Endothelial cell (in vitro differentiated cells): ENCODE results near the gene RRAS. TPM values are rescaled to one million over a fixed set of nuclear protein-coding genes. Genes with fewer than 3 reads are reported as not detected.
"Not testable (repeated sequence)": the region's sequence is repeated elsewhere in the genome, so short reads cannot be mapped to it uniquely, and the experiment has no call there.

ENCODE experiments used
- DNase-seq: peaks from one replicate; pipeline ENCODE4 v3.0.0; 2021; ENCODE audit warnings: low spot score
- H3K27ac Mint-ChIP-seq: one replicate; pipeline ENCODE4 v1.8.0; 2021; ENCODE audit warnings: mixed read lengths, inconsistent platforms; ENCODE audit not compliant: unreplicated experiment
- H3K27me3 Mint-ChIP-seq: one replicate; pipeline ENCODE4 v1.8.0; 2021; ENCODE audit warnings: mild to moderate bottlenecking, moderate library complexity, mixed read lengths, inconsistent platforms; ENCODE audit not compliant: unreplicated experiment
- H3K36me3 Mint-ChIP-seq: one replicate; pipeline ENCODE4 v1.8.0; 2021; ENCODE audit warnings: mild to moderate bottlenecking, low read depth, mixed read lengths, inconsistent platforms; ENCODE audit not compliant: unreplicated experiment
- H3K4me1 Mint-ChIP-seq: one replicate; pipeline ENCODE4 v1.8.0; 2021; ENCODE audit warnings: mild to moderate bottlenecking, mixed read lengths, inconsistent platforms; ENCODE audit not compliant: unreplicated experiment
- H3K4me3 Mint-ChIP-seq: one replicate; pipeline ENCODE4 v1.8.0; 2021; ENCODE audit warnings: mild to moderate bottlenecking, mixed read lengths, inconsistent platforms; ENCODE audit not compliant: unreplicated experiment
- H3K9me3 Mint-ChIP-seq: one replicate; pipeline ENCODE4 v1.8.0; 2021; ENCODE audit warnings: mixed read lengths, inconsistent platforms; ENCODE audit not compliant: unreplicated experiment
- total RNA-seq: library from RNA; stranded (reverse); fragmentation: NEBNext Ultra II Directional; extraction: Animal tissue kit (Norgen Biotek cat#: 25700); gene quantifications from one replicate; pipeline ENCODE4 v1.2.1, GENCODE V29; 2021; ENCODE audit not compliant: unreplicated experiment
- TF ChIP-seq, protein P1 (sequence below): fragments of 200-600 bp; sonication (generic); IDR thresholded peaks from one replicate; pipeline ENCODE4 v1.5.0; 2021; ENCODE audit warnings: antibody characterized with exemption; ENCODE audit not compliant: unreplicated experiment

The RRAS gene
- total RNA-seq, 1 donor from 2014 or later = 23.9 TPM

DNA sequence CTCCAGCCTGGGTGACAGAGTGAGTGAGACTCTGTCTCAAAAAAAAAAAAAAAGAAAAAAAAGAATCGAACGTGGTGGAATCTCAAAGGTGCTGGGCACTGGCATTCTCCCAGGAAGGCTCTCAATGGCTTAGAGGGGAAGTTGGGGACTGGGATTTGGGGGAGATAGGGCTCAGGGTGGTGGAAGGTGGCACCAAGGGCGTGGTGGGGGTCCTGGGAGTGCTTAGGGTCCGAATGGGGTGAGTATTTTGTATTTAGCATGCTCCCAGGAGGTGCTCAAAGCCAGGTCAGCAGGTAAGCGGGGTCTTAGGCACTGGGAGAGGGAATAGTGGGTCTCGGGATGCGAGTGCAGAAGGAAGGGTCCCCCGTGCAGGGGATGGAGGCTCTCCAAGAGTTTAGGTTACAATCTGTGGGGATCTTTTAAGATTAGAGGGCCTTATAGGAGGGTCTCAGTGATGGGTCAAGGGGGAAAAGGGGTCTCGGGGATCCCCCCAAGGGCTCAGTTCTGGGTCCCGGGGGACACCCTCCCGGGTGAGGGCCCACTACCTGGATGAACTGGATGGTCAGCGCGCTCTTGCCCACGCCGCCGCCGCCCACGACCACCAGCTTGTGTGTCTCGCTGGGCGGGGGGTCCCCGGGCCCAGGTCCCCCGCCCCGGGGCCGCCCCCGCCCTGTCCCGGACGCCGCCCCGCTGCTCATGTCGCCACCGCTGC lies 386 bp downstream of the RRAS start:
- H3K36me3 Mint-ChIP-seq = peaks cover 13% of the 10 kb centered on the region
- peak overlapping the region; percentile 74 for H3K27ac Mint-ChIP-seq
- TF ChIP-seq, protein P1, sequence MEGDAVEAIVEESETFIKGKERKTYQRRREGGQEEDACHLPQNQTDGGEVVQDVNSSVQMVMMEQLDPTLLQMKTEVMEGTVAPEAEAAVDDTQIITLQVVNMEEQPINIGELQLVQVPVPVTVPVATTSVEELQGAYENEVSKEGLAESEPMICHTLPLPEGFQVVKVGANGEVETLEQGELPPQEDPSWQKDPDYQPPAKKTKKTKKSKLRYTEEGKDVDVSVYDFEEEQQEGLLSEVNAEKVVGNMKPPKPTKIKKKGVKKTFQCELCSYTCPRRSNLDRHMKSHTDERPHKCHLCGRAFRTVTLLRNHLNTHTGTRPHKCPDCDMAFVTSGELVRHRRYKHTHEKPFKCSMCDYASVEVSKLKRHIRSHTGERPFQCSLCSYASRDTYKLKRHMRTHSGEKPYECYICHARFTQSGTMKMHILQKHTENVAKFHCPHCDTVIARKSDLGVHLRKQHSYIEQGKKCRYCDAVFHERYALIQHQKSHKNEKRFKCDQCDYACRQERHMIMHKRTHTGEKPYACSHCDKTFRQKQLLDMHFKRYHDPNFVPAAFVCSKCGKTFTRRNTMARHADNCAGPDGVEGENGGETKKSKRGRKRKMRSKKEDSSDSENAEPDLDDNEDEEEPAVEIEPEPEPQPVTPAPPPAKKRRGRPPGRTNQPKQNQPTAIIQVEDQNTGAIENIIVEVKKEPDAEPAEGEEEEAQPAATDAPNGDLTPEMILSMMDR = no peak
- no peaks in the 10 kb centered on the region for H3K9me3 Mint-ChIP-seq
- peaks cover 68% of the 10 kb centered on the region for H3K4me1 Mint-ChIP-seq
- no peak for DNase-seq
- peak overlapping the region; percentile 87 for H3K4me3 Mint-ChIP-seq
- H3K27me3 Mint-ChIP-seq = peaks cover 46% of the 10 kb centered on the region

- TF ChIP-seq, protein P1 = no peak
- peak; percentile 33 for DNase-seq
- peak overlapping the region; percentile 53 for H3K27ac Mint-ChIP-seq
- H3K4me1 Mint-ChIP-seq = peaks cover 54% of the 10 kb centered on the region
- H3K9me3 Mint-ChIP-seq = no peaks in the 10 kb centered on the region
- peaks cover 44% of the 10 kb centered on the region for H3K27me3 Mint-ChIP-seq
- H3K36me3 Mint-ChIP-seq = peaks cover 7% of the 10 kb centered on the region
- peak overlapping the region; percentile 87 for H3K4me3 Mint-ChIP-seq
Observed at GRCh38 chr19:49637821-49638738, 1.9 kb downstream of the RRAS start.

- Mint-ChIP-seq H3K27ac (peak overlapping the region; percentile 48), H3K4me3 (no peak overlapping the region), H3K27me3 (peaks cover 39% of the 10 kb centered on the region), H3K36me3 (no peaks in the 10 kb centered on the region), H3K4me1 (peaks cover 45% of the 10 kb centered on the region), H3K9me3 (no peaks in the 10 kb centered on the region)
- DNase-seq = no peak
- TF ChIP-seq, protein P1 = no peak
Observed at GRCh38 chr19:49636233-49636932, 3.6 kb downstream of the RRAS start.

GRCh38 chr19:49635530-49636232 lies 4.3 kb downstream of the RRAS start:
- DNase-seq = no peak
- Mint-ChIP-seq H3K27ac (peak overlapping the region; percentile 57), H3K4me3 (peak overlapping the region; percentile 47), H3K9me3 (no peaks in the 10 kb centered on the region), H3K27me3 (peaks cover 35% of the 10 kb centered on the region), H3K36me3 (no peaks in the 10 kb centered on the region), H3K4me1 (peaks cover 41% of the 10 kb centered on the region)
- TF ChIP-seq, protein P1 = no peak

- DNase-seq, H3K9me3 Mint-ChIP-seq, H3K36me3 Mint-ChIP-seq, H3K4me3 Mint-ChIP-seq, H3K27ac Mint-ChIP-seq: not testable (repeated sequence)
- Mint-ChIP-seq H3K27me3 (peaks cover 24% of the 10 kb centered on the region), H3K4me1 (peaks cover 26% of the 10 kb centered on the region)
Observed at GRCh38 chr19:49633273-49633672, 6.7 kb downstream of the RRAS start.
